Measurements from ENCODE around the gene ARID4A.
A peak's percentile ranks its signal among the peaks of the same experiment; 100 is the strongest.
"Not testable (repeated sequence)": the region's sequence is repeated elsewhere in the genome, so short reads cannot be mapped to it uniquely, and the experiment has no call there.

ARID4A gene

DNA sequence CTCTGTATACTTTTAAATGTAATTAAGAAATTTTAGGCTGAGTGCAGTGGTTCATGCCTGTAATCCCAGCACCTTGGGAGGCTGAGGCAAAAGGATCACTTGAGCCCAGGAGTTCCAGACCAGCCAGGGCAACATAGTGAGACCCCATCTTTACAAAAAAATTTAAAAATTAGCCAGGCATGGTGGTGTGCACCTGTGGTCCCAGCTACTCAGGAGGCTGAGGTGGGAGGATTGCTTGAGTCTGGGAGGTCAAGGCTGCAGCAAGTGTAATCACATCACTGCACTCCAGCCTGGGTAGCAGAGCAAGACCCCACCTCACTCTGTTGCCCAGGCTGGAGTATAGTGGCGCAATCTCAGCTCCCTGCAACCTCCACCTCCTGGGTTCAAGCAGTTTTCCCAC is 63.9 kb downstream of the ARID4A start:
- DNase-seq (ENCODE audit: low read depth): not testable (repeated sequence)

DNA sequence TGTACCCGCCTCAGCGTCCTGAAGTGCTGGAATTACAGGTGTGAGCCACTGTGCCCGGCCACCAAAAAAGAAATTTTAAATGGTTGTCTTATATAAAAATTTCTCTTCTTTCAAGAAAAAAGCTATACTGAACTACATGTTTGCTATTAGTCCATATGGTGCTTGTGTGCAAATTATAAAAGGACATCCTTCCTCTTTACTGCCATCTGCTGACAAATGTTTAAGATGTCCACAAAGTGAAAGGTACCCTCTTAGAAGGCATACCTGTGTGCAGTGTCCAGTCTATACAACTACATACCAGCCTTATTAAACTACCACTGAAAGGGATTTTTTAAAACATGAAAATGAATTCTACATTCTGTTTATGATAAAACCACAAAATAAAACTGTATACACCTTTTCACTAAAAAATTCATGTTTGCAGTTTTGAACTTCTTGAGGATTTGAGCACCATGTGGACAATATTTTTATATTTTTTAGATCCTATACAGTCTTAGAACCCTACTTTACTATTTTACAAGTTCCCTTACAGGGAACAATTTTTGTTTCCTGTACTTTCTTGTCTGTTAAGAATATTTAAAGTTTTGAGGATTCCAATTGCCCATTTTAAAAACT is 64.5 kb downstream of the ARID4A start:
- no peak for DNase-seq (ENCODE audit: low read depth)

DNA sequence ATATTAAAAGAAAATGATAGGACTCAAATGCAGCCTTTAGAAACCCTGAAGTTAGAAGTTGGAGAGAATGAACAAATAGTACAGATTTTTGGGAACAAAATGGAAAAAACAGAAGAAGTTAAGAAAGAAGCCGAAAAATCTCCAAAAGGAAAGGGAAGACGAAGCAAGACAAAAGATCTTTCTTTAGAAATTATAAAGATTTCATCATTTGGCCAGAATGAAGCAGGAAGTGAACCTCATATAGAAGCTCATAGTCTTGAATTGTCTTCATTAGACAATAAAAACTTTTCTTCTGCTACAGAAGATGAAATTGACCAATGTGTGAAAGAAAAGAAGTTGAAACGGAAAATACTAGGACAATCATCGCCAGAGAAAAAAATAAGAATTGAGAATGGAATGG is 66.0 kb downstream of the ARID4A start:
- DNase-seq (ENCODE audit: low read depth): no peak

DNA sequence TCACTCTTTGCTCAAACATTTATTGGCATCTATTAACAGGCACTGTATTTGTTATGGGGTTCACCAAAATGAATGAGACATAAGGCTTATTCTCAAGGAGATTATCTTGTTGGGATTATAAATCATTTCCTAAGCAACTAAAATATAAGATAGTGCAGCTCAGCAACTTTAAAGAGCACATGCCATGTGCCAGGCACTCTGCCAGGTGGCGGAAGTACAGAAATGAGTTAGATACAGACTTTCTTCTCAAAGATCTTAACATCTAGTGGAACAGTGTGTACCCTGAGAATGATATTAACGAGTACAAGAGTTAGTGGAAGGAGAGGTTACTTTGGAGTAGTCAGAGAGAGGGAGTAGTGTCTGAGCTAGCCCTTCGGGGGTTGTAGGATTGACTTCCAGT is 68.9 kb downstream of the ARID4A start:
- no peak for DNase-seq (ENCODE audit: low read depth)

GRCh38 chr14:58368956-58369355 is 70.6 kb downstream of the ARID4A start:
- DNase-seq (ENCODE audit: low read depth): no peak

GRCh38 chr14:58376791-58377190 is 78.4 kb downstream of the ARID4A start:
- DNase-seq (ENCODE audit: low read depth): no peak

- no peak for DNase-seq (ENCODE audit: low read depth)
Observed at GRCh38 chr14:58390830-58391229, 92.5 kb downstream of the ARID4A start.

GRCh38 chr14:58395562-58395811 is 97.1 kb downstream of the ARID4A start:
- DNase-seq (ENCODE audit: low read depth): no peak

DNA sequence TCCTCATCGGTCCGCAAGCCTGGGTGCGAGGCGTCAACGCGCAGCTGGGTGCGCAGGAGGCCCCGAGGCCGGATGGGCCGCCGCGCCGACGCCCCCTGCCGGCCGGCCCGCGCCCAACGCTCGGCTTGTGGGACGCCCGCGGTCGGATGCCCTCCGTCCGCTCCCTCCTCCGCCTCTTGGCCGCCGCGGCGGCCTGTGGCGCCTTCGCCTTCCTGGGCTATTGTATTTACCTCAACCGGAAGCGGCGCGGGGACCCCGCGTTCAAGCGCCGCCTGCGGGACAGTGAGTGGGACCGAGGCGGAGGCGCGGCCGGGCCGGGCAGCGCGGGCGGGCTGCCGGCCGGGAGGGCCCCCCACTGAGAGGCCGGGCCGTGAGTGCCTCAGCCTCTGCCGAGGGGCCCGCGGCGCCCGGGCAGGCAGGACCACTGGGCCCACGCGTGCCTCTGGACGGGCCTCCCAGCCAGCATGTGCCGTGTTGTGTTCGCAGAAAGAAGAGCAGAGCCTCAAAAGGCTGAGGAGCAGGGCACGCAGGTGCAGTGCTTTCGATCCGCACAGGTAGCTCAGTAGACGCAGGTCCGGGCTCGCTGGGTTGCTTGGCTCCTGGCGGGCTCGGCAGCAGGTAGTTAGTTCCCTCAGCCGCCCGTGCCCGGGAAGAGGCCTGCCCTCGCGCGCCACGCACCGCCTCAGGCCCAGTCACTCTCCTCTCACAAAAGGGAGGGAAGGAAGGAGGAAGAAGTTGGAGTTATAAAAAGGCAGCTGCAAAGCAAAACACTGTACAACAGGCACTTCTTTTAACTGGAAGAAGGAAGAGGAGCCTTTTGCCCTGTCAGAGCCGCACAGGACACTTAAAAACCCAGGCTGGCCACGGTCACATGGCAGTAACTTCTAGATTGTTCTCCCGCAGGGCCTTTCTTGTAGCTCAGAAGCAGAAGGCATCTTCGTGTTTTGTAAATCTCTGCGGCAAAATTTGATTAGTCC is 97.7 kb downstream of the ARID4A start, which contains the start of gene TOMM20L:
Gene TOMM20L, plus strand, starts transcription at position 119 of the 977 bp plus-strand sequence. Its CDS starts 28 bp downstream, at position 147.
- peak; percentile 78 for DNase-seq (ENCODE audit: low read depth)

DNA sequence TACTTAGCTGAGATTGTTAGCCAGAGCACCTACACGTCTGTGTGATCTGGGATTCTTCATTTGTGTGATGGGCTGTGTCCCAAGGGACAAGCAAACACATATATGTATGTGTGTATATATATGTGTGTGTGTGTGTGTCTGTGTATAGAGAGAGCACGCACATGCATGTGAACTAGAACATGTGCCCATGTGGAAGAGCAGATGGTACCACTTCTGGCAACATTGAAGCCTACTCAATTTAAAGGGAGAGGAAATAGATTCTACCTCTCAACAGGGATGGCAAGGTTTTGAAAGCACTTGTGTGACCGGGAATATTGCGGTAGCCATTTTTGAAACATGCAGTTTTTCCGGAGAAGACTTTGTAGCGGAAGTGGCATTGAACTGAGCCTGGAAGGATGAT is 98.8 kb downstream of the ARID4A start:
- DNase-seq (ENCODE audit: low read depth): no peak

- no peak for DNase-seq (ENCODE audit: low read depth)
Observed at GRCh38 chr14:58398495-58398894, 100.1 kb downstream of the ARID4A start.

GRCh38 chr14:58398895-58399294 is 100.5 kb downstream of the ARID4A start:
- DNase-seq (ENCODE audit: low read depth): no peak

GRCh38 chr14:58401587-58401986 is 103.2 kb downstream of the ARID4A start:
- DNase-seq (ENCODE audit: low read depth): no peak

DNA sequence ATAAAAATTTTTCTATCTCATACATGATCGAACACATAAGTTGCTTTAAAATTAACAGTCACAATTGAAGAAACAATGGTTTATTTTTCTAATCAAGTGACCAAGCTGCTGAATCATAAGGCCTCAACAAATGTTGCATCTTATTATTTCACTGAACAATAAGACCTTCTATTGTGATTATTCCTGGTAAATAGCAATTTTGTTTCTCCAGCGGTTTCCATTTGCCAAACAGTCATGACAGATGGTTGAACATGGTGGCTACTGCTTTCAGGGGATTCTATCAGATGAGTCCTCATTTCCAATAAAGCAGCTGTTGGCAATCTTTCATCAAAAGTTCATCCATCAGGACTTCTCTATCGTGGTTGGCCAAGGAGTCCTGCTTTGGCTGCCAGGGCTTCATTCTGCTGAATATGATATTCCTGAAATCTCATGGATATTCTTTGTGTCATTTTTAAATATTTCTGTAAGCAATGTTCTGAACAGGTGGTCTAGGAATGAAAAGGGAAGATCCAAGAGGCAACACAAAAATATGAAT is 110.4 kb downstream of the ARID4A start:
- DNase-seq (ENCODE audit: low read depth): no peak

- no peak for DNase-seq (ENCODE audit: low read depth)
Observed at GRCh38 chr14:58414845-58415244, 116.5 kb downstream of the ARID4A start.

DNA sequence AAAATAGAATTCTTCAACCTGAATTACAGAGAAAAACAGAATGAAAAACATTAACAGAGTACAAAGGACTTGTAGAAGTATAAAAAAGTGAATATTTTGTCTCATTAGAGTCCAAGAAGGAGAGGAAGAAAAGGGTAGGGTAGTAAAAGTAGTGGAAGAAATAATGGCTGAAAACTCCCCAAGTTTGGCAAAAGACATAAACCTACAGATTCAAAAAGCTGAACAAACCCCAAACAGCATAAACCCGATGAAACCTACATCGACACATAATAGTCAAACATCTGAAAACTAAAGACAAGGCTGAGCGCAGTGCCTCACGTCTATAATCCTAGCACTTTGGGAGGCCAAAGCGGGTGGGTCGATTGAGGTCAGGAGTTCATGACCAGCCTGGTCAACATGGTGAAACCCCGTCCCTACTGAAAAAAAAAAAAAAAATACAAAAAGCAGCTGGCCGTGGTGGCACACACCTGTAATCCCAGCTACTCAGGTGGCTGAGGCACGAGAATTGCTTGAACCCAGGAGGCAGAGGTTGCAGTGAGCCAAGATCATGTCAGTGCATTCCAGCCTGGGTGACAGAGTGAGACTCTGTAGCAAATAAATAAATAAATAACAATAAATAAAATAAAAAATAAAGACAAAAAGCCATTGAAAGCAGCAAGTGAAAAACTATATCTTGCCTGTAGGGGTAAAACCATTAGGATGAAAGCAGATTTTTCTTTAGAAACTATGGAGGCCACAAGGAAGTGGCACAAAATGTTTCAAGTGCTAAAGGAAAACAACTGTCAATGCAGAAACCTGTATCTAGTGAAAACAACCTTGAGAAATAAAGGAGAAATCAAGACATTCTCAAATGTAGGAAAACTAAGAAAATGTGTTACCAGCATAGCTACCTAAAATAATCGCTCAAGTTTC is 117.5 kb downstream of the ARID4A start:
- DNase-seq (ENCODE audit: low read depth): no peak

GRCh38 chr14:58416934-58417333 is 118.6 kb downstream of the ARID4A start:
- DNase-seq (ENCODE audit: low read depth): not testable (repeated sequence)
